Measurements from ENCODE around the gene U2AF2. TPM values are rescaled to one million over a fixed set of nuclear protein-coding genes. Genes with fewer than 3 reads are reported as not detected.

Gene U2AF2
- total RNA-seq, 1 donor from 2014 or later = 194 TPM

DNA sequence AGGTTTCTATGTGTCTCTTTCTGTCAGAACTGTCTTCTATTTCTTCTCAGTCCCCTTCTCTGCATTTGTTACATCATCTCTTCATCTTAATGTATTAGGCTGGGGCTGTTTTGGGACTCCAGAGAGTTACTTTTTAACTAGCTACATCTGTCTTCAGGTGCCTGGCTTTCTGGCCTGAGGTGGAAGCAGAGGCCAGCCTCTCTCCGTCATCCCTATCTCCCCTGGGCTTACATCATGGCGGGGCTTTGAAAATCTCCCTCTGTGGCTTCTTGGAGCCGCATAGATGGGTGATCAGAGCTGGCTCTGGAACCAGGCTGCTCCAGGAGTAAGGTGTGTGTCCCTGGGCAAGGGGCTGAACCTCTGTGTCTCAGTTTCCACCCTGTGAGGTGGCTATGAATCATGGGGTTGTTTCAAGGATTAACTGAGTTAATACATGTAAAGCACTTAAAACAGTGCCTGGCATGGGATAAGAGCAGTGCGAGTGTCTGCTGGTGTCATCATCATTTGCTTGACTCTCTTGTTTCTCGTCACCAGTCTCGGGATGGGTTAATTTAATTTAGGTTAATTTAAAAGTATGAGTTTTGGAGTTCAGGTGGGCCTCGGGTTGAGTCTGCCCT is 22.2 kb downstream of the U2AF2 start:
- peaks cover 42% of the 10 kb centered on the region for H3K4me1 Mint-ChIP-seq (ENCODE audit: low read depth, unreplicated experiment)
- DNase-seq (ENCODE audit: low read depth) (no peak), FAIRE-seq (no peak)
- Histone ChIP-seq H3K4me2 (ENCODE audit: low read length) (peak overlapping the region; percentile 92), H3K4me1 (ENCODE audit: insufficient read depth, low read length) (peaks cover 36% of the 10 kb centered on the region), H3K27ac (ENCODE audit: low read depth, low read length) (no peak overlapping the region), H3K27me3 (ENCODE audit: insufficient read depth, low read length) (no peaks in the 10 kb centered on the region), H3K4me3 (ENCODE audit: insufficient read depth, low read depth, low read length) (no peak overlapping the region), H3K36me3 (ENCODE audit: insufficient read depth, low read length) (peaks cover 1% of the 10 kb centered on the region), H3K79me2 (ENCODE audit: insufficient read depth, low read length) (peaks cover 92% of the 10 kb centered on the region), H2AFZ (ENCODE audit: low read depth, low read length) (no peak overlapping the region), H4K20me1 (ENCODE audit: insufficient read depth, low read length) (peaks cover 87% of the 10 kb centered on the region), H3K9ac (ENCODE audit: low read length) (peak overlapping the region; percentile 97), H3K9me3 (ENCODE audit: insufficient read depth, low read depth, low read length) (no peaks in the 10 kb centered on the region)
- H3K27ac Mint-ChIP-seq (ENCODE audit: unreplicated experiment) = peak overlapping the region; percentile 70
- TF ChIP-seq EZH2 (IDR thresholded peaks at IDR 0.05; ENCODE audit: insufficient read depth, low read length) = no peak
- TF ChIP-seq, protein P1, sequence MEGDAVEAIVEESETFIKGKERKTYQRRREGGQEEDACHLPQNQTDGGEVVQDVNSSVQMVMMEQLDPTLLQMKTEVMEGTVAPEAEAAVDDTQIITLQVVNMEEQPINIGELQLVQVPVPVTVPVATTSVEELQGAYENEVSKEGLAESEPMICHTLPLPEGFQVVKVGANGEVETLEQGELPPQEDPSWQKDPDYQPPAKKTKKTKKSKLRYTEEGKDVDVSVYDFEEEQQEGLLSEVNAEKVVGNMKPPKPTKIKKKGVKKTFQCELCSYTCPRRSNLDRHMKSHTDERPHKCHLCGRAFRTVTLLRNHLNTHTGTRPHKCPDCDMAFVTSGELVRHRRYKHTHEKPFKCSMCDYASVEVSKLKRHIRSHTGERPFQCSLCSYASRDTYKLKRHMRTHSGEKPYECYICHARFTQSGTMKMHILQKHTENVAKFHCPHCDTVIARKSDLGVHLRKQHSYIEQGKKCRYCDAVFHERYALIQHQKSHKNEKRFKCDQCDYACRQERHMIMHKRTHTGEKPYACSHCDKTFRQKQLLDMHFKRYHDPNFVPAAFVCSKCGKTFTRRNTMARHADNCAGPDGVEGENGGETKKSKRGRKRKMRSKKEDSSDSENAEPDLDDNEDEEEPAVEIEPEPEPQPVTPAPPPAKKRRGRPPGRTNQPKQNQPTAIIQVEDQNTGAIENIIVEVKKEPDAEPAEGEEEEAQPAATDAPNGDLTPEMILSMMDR (IDR thresholded peaks at IDR 0.05; ENCODE audit: insufficient read depth, low read depth, low read length) = no peak
- H3K4me3 Mint-ChIP-seq (ENCODE audit: unreplicated experiment) = peak overlapping the region; percentile 98
- H3K27me3 Mint-ChIP-seq (ENCODE audit: low read depth, unreplicated experiment) = no peaks in the 10 kb centered on the region
- H3K36me3 Mint-ChIP-seq (ENCODE audit: low read depth, unreplicated experiment) = peaks cover 11% of the 10 kb centered on the region
- H3K9me3 Mint-ChIP-seq (ENCODE audit: unreplicated experiment) = no peaks in the 10 kb centered on the region

DNA sequence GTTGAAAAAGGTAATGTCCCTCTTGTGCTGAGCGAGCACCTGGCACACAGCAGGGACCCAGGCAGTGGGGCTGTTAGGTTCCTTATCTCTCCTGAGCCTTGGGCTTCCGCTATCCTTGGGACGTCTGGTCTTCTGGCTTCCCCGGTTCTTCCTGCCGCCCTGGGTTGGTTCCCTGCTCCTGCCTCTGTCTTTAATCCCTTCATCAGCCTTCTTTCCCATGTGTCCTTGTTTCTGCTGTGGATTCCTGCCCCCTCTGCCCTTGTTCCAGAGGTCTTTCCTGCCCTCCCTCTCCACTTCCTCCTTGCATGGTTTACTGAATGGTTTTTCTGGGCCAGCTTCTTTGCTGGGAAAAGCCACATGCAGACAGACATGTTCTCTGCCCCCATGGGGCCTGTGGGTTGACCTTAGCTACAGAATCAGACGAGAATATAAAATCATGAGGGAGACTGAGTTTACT is 22.8 kb downstream of the U2AF2 start:
- Mint-ChIP-seq H3K27me3 (ENCODE audit: low read depth, unreplicated experiment) (no peaks in the 10 kb centered on the region), H3K27ac (ENCODE audit: unreplicated experiment) (peak overlapping the region; percentile 70), H3K9me3 (ENCODE audit: unreplicated experiment) (no peaks in the 10 kb centered on the region), H3K36me3 (ENCODE audit: low read depth, unreplicated experiment) (peaks cover 11% of the 10 kb centered on the region), H3K4me1 (ENCODE audit: low read depth, unreplicated experiment) (peaks cover 40% of the 10 kb centered on the region), H3K4me3 (ENCODE audit: unreplicated experiment) (peak overlapping the region; percentile 98)
- peaks cover 32% of the 10 kb centered on the region for H3K4me1 ChIP-seq (ENCODE audit: insufficient read depth, low read length)
- no peak overlapping the region for H2AFZ ChIP-seq (ENCODE audit: low read depth, low read length)
- H3K79me2 ChIP-seq (ENCODE audit: insufficient read depth, low read length) = peaks cover 93% of the 10 kb centered on the region
- H3K4me2 ChIP-seq (ENCODE audit: low read length) = peak overlapping the region; percentile 14
- H3K9me3 ChIP-seq (ENCODE audit: insufficient read depth, low read depth, low read length) = no peaks in the 10 kb centered on the region
- DNase-seq (ENCODE audit: low read depth) = no peak
- no peaks in the 10 kb centered on the region for H3K27me3 ChIP-seq (ENCODE audit: insufficient read depth, low read length)
- H3K36me3 ChIP-seq (ENCODE audit: insufficient read depth, low read length) = peaks cover 4% of the 10 kb centered on the region
- no peak overlapping the region for H3K4me3 ChIP-seq (ENCODE audit: insufficient read depth, low read depth, low read length)
- no peak for FAIRE-seq
- no peak for TF ChIP-seq EZH2 (IDR thresholded peaks at IDR 0.05; ENCODE audit: insufficient read depth, low read length)
- TF ChIP-seq, protein P1 (IDR thresholded peaks at IDR 0.05; ENCODE audit: insufficient read depth, low read depth, low read length) = no peak
- H4K20me1 ChIP-seq (ENCODE audit: insufficient read depth, low read length) = peaks cover 86% of the 10 kb centered on the region
- no peak overlapping the region for H3K27ac ChIP-seq (ENCODE audit: low read depth, low read length)
- H3K9ac ChIP-seq (ENCODE audit: low read length) = no peak overlapping the region

DNA sequence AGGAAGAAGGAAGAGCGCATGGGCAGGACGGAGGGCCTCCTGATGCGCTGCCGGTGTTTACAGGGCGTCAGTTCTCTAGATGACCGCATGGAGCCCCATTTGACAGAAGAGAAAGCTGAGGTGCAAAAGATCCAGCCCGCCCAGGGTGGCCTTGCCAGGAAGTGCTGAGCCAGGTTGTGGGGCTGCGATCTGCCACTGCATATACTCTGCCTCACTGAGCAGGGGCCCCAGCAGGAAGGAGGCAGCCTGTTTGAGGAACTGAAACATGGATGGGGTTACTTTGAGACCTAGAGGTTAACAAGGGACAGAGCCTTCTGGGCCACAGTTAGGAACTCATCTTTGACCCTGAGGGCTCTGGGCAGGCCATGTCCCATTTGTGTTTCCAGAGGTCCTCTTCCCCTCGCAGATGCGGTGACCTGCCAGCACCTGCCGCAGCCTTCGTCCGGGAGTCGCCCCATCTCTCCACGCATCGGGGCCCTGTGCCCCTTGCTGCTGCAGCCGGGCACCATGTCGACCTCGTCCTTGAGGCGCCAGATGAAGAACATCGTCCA is 23.4 kb downstream of the U2AF2 start:
- TF ChIP-seq, protein P1 (IDR thresholded peaks at IDR 0.05; ENCODE audit: insufficient read depth, low read depth, low read length) = no peak
- no peak for TF ChIP-seq EZH2 (IDR thresholded peaks at IDR 0.05; ENCODE audit: insufficient read depth, low read length)
- H3K27me3 Mint-ChIP-seq (ENCODE audit: low read depth, unreplicated experiment) = no peaks in the 10 kb centered on the region
- no peak overlapping the region for H3K4me2 ChIP-seq (ENCODE audit: low read length)
- H3K9me3 Mint-ChIP-seq (ENCODE audit: unreplicated experiment) = no peaks in the 10 kb centered on the region
- peak overlapping the region; percentile 70 for H3K27ac Mint-ChIP-seq (ENCODE audit: unreplicated experiment)
- peaks cover 90% of the 10 kb centered on the region for H3K79me2 ChIP-seq (ENCODE audit: insufficient read depth, low read length)
- H3K4me3 Mint-ChIP-seq (ENCODE audit: unreplicated experiment) = peak overlapping the region; percentile 98
- H3K9me3 ChIP-seq (ENCODE audit: insufficient read depth, low read depth, low read length) = no peaks in the 10 kb centered on the region
- no peak overlapping the region for H3K4me3 ChIP-seq (ENCODE audit: insufficient read depth, low read depth, low read length)
- FAIRE-seq (no peak), DNase-seq (ENCODE audit: low read depth) (no peak)
- H3K4me1 ChIP-seq (ENCODE audit: insufficient read depth, low read length) = peaks cover 32% of the 10 kb centered on the region
- H3K9ac ChIP-seq (ENCODE audit: low read length) = no peak overlapping the region
- no peak overlapping the region for H2AFZ ChIP-seq (ENCODE audit: low read depth, low read length)
- peaks cover 11% of the 10 kb centered on the region for H3K36me3 Mint-ChIP-seq (ENCODE audit: low read depth, unreplicated experiment)
- H3K4me1 Mint-ChIP-seq (ENCODE audit: low read depth, unreplicated experiment) = peaks cover 40% of the 10 kb centered on the region
- H3K27ac ChIP-seq (ENCODE audit: low read depth, low read length) = no peak overlapping the region
- H4K20me1 ChIP-seq (ENCODE audit: insufficient read depth, low read length) = peaks cover 81% of the 10 kb centered on the region
- H3K36me3 ChIP-seq (ENCODE audit: insufficient read depth, low read length) = peaks cover 4% of the 10 kb centered on the region
- H3K27me3 ChIP-seq (ENCODE audit: insufficient read depth, low read length) = no peaks in the 10 kb centered on the region

All from astrocyte (in vitro differentiated cells and primary cell).